Loucy (cell line): Measurements from ENCODE around the gene NAA20.

Experiments
- H2AFZ ChIP-seq: fragments of 200-600 bp; sonication (generic); 2 replicates; pipeline ENCODE4 v1.6.0; 2016; ENCODE audit warnings: antibody characterized with exemption, mild to moderate bottlenecking, low read length, moderate library complexity
- H3F3A ChIP-seq: fragments of 200-600 bp; 2 replicates; pipeline ENCODE4 v1.6.0; 2016; ENCODE audit warnings: antibody characterized with exemption, low read depth, mild to moderate bottlenecking
- H3K27me3 ChIP-seq: fragments of 200-600 bp; sonication (generic); 2 replicates; pipeline ENCODE4 v1.6.1; 2014; ENCODE audit warnings: low read length, mild to moderate bottlenecking; ENCODE audit not compliant: insufficient read depth, poor library complexity, severe bottlenecking
- H3K36me3 ChIP-seq: fragments of 200-600 bp; sonication (generic); 2 replicates; pipeline ENCODE4 v1.6.1; 2016; ENCODE audit warnings: low read length; ENCODE audit not compliant: insufficient read depth
- H3K4me1 ChIP-seq: fragments of 200-600 bp; sonication (generic); 2 replicates; pipeline ENCODE4 v1.5.1; 2014; ENCODE audit warnings: low read length, mild to moderate bottlenecking; ENCODE audit not compliant: insufficient read depth, poor library complexity, severe bottlenecking
- H3K4me2 ChIP-seq: fragments of 200-600 bp; sonication (generic); 2 replicates; pipeline ENCODE4 v1.6.0; 2014; ENCODE audit warnings: antibody characterized with exemption, low read length, low read depth, mild to moderate bottlenecking; ENCODE audit not compliant: poor library complexity, severe bottlenecking
- H3K4me3 ChIP-seq: fragments of 200-600 bp; sonication (generic); 2 replicates; pipeline ENCODE4 v1.5.1; 2014; ENCODE audit warnings: low read length, mild to moderate bottlenecking, mixed read lengths; ENCODE audit not compliant: poor library complexity, severe bottlenecking
- H3K79me2 ChIP-seq: fragments of 200-600 bp; sonication (generic); 2 replicates; pipeline ENCODE4 v1.6.1; 2014; ENCODE audit warnings: low read length; ENCODE audit not compliant: insufficient read depth
- H3K9ac ChIP-seq: fragments of 200-600 bp; sonication (generic); 2 replicates; pipeline ENCODE4 v1.6.0; 2014; ENCODE audit warnings: mild to moderate bottlenecking, low read depth, low read length, moderate library complexity; ENCODE audit not compliant: poor library complexity, severe bottlenecking
- H3K9me2 ChIP-seq: fragments of 200-600 bp; sonication (generic); replicated peaks from 2 replicates; pipeline ENCODE4 v1.6.1; 2016; ENCODE audit warnings: low read depth, low read length, mixed read lengths
- H3K9me3 ChIP-seq: fragments of 200-600 bp; sonication (generic); 2 replicates; pipeline ENCODE4 v1.6.1; 2014; ENCODE audit warnings: mild to moderate bottlenecking, antibody characterized with exemption, low read length, low read depth; ENCODE audit not compliant: insufficient read depth
- H4K20me1 ChIP-seq: fragments of 200-600 bp; sonication (generic); 2 replicates; pipeline ENCODE4 v1.6.0; 2014; ENCODE audit warnings: antibody characterized with exemption, low read length, mild to moderate bottlenecking; ENCODE audit not compliant: insufficient read depth, poor library complexity, severe bottlenecking
- EZH2phosphoT487 ChIP-seq: fragments of 200-600 bp; IDR thresholded peaks from 2 replicates; pipeline ENCODE4 v1.6.1; 2018; ENCODE audit warnings: antibody characterized with exemption, mild to moderate bottlenecking, moderate library complexity, borderline replicate concordance
- TF ChIP-seq, protein P1 (sequence below): fragments of 200-600 bp; sonication (generic); conservative IDR thresholded peaks from 2 replicates; pipeline ENCODE4 v1.5.1; 2014; ENCODE audit warnings: mild to moderate bottlenecking, antibody characterized with exemption, low read length

Gene NAA20

GRCh38 chr20:19990850-19991249 is 26.3 kb upstream of the NAA20 start:
- Histone ChIP-seq H3F3A (no peaks in the 10 kb centered on the region), H3K27me3 (no peaks in the 10 kb centered on the region), H3K36me3 (no peaks in the 10 kb centered on the region), H3K4me2 (no peak overlapping the region), H4K20me1 (no peaks in the 10 kb centered on the region), H3K4me3 (no peak overlapping the region), H2AFZ (no peak overlapping the region), H3K9ac (no peak overlapping the region), H3K4me1 (no peaks in the 10 kb centered on the region), H3K9me2 (no peaks in the 10 kb centered on the region), H3K79me2 (no peaks in the 10 kb centered on the region), H3K9me3 (no peaks in the 10 kb centered on the region)
- TF ChIP-seq EZH2phosphoT487: no peak
- TF ChIP-seq, protein P1, sequence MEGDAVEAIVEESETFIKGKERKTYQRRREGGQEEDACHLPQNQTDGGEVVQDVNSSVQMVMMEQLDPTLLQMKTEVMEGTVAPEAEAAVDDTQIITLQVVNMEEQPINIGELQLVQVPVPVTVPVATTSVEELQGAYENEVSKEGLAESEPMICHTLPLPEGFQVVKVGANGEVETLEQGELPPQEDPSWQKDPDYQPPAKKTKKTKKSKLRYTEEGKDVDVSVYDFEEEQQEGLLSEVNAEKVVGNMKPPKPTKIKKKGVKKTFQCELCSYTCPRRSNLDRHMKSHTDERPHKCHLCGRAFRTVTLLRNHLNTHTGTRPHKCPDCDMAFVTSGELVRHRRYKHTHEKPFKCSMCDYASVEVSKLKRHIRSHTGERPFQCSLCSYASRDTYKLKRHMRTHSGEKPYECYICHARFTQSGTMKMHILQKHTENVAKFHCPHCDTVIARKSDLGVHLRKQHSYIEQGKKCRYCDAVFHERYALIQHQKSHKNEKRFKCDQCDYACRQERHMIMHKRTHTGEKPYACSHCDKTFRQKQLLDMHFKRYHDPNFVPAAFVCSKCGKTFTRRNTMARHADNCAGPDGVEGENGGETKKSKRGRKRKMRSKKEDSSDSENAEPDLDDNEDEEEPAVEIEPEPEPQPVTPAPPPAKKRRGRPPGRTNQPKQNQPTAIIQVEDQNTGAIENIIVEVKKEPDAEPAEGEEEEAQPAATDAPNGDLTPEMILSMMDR: no peak

DNA sequence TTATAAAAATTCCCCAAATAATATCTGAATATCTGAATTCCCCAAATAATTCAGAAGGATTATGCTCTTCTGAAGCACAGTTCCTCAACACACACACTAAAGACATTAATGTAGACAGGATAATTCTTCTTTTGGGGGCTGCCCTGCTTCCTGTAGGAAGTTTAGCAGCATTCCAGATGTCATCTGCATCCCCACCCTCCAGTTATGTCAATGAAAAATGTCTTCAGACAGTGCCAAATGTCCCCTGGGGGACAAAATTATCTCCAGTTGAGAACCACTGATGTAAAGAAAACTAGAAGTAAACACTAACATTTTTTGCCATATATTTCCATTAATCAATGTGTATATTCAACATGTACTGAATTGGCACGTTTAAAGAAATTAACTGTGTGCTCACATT is 25.9 kb upstream of the NAA20 start:
- Histone ChIP-seq H3K27me3 (no peaks in the 10 kb centered on the region), H3K4me3 (no peak overlapping the region), H3K9ac (no peak overlapping the region), H4K20me1 (no peaks in the 10 kb centered on the region), H3K9me3 (no peaks in the 10 kb centered on the region), H3K4me2 (no peak overlapping the region), H3K9me2 (no peaks in the 10 kb centered on the region), H3K79me2 (no peaks in the 10 kb centered on the region), H3K4me1 (no peaks in the 10 kb centered on the region), H3K36me3 (no peaks in the 10 kb centered on the region), H3F3A (no peaks in the 10 kb centered on the region), H2AFZ (no peak overlapping the region)
- TF ChIP-seq EZH2phosphoT487: no peak
- TF ChIP-seq, protein P1: no peak

DNA sequence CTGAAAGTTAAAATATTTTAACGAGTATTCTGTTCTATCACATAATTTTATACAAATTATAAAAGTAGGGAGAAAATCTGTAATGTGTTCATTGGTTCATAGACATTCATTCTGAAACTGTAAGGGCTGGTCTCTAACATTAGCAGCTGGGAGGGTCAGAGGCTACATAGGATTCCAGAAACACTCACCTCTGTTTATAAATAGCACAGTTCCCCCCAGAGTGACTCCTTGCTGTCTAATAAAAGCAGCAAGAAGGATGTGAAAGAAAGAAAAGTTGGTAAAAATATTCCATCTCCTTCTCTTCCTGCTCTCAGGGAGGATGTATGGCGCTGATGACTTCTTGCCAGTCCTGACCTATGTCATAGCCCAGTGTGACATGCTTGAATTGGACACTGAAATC is 25.3 kb upstream of the NAA20 start:
- no peaks in the 10 kb centered on the region for H3K27me3 ChIP-seq
- H3K4me3 ChIP-seq: no peak overlapping the region
- H4K20me1 ChIP-seq: no peaks in the 10 kb centered on the region
- H3K4me2 ChIP-seq: no peak overlapping the region
- H3K79me2 ChIP-seq: no peaks in the 10 kb centered on the region
- no peaks in the 10 kb centered on the region for H3K36me3 ChIP-seq
- H2AFZ ChIP-seq: peak overlapping the region; percentile 52; the same call in 1 of the 2 replicates
- H3K9ac ChIP-seq: no peak overlapping the region
- no peaks in the 10 kb centered on the region for H3K9me2 ChIP-seq
- H3F3A ChIP-seq: no peaks in the 10 kb centered on the region
- no peaks in the 10 kb centered on the region for H3K9me3 ChIP-seq
- H3K4me1 ChIP-seq: no peaks in the 10 kb centered on the region
- TF ChIP-seq EZH2phosphoT487: no peak
- TF ChIP-seq, protein P1: no peak
